MM.1S (cell line): Measurements from ENCODE around the gene TPD52L1.

Source experiments
- CTCF ChIP-seq: fragments of 300-600 bp; sonication (generic); IDR thresholded peaks from 2 replicates; pipeline ENCODE4 v1.5.1; 2016; ENCODE audit warnings: antibody characterized with exemption, low read length, mixed read lengths
- EZH2 ChIP-seq: fragments of 300-600 bp; sonication (generic); optimal IDR thresholded peaks from 2 replicates; pipeline ENCODE3; 2017; ENCODE audit warnings: low read depth, mild to moderate bottlenecking, antibody characterized with exemption, low read length, mixed read lengths
- EZH2phosphoT487 ChIP-seq: fragments of 300-600 bp; sonication (generic); IDR thresholded peaks from 2 replicates; pipeline ENCODE4 v1.6.1; 2018; ENCODE audit warnings: antibody characterized with exemption, low read length

- TF ChIP-seq EZH2, result no peak
- TF ChIP-seq CTCF, result no peak
- TF ChIP-seq EZH2phosphoT487, result no peak
Observed at GRCh38 chr6:125107896-125108295, 45.7 kb upstream of the TPD52L1 start.
